ENCODE data around the gene OR2D2. TPM values are rescaled to one million over a fixed set of nuclear protein-coding genes. Genes with fewer than 3 reads are reported as not detected.

OR2D2 gene
- total and polyA plus RNA-seq, 2 experiments from 2014 or later = 0.24 TPM

DNA sequence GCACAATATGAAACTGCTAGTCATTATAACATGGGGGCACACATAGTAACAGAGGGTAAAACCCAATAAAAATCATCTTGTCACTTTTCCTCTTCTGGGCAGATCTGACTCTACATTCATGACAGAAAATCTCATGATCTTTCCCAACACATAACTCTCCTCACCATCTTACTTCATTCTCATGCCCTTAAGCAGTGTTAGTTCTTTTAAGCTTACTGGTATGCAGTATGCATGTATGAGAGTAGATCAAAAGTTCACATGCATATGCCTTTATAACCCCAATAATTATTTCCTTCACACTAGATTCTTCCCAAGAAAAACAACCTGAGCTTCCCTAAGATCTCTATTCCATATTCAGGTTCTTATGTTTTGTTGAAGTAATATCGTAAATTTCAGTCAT, 21.0 kb downstream of the OR2D2 start:
- no peak overlapping the region for H3K4me3 Mint-ChIP-seq
- no peaks in the 10 kb centered on the region for H4K20me1 ChIP-seq (replicated peaks; ENCODE audit: insufficient read depth)
- no peaks in the 10 kb centered on the region for H3K36me3 ChIP-seq (ENCODE audit: insufficient read depth)
- no peaks in the 10 kb centered on the region for H3K36me3 Mint-ChIP-seq (ENCODE audit: low read depth)
- H3K27me3 ChIP-seq (ENCODE audit: insufficient read depth) = no peaks in the 10 kb centered on the region
- no peaks in the 10 kb centered on the region for H3K9me2 ChIP-seq (ENCODE audit: insufficient read depth)
- no peaks in the 10 kb centered on the region for H3F3A ChIP-seq (replicated peaks; ENCODE audit: low read depth)
- no peaks in the 10 kb centered on the region for H3K4me1 ChIP-seq (ENCODE audit: insufficient read depth)
- DNase-seq (ENCODE audit: low spot score) = no peak
- no peaks in the 10 kb centered on the region for H3K27me3 Mint-ChIP-seq (ENCODE audit: insufficient read depth, low read depth, poor library complexity)
- no peaks in the 10 kb centered on the region for H3K4me1 Mint-ChIP-seq
- no peak overlapping the region for H3K4me2 ChIP-seq
- H3K27ac Mint-ChIP-seq = no peak overlapping the region
- no peak overlapping the region for H3K27ac ChIP-seq (ENCODE audit: low read depth)
- H3K9me3 Mint-ChIP-seq = no peaks in the 10 kb centered on the region
- no peaks in the 10 kb centered on the region for H3K79me2 ChIP-seq (replicated peaks; ENCODE audit: insufficient read depth)
- H3K4me3 ChIP-seq = no peak overlapping the region
- H2AFZ ChIP-seq = no peak overlapping the region
- no peak for ATAC-seq
- TF ChIP-seq EZH2 (IDR thresholded peaks at IDR 0.05; ENCODE audit: low read depth, unreplicated experiment) (no peak), REST (IDR thresholded peaks at IDR 0.05; ENCODE audit: unreplicated experiment) (no peak), ZNF331 (CRISPR knock-in tag; IDR thresholded peaks at IDR 0.05; ENCODE audit: low read depth) (no peak), JUNB (IDR thresholded peaks at IDR 0.05; ENCODE audit: unreplicated experiment) (no peak), CREB1 (CRISPR knock-in tag; IDR thresholded peaks at IDR 0.05; ENCODE audit: low read depth) (no peak), ZNF114 (CRISPR knock-in tag; IDR thresholded peaks at IDR 0.05) (no peak), EZH2phosphoT487 (IDR thresholded peaks at IDR 0.05; ENCODE audit: unreplicated experiment) (no peak), STAT1 (IDR thresholded peaks at IDR 0.05; ENCODE audit: unreplicated experiment) (no peak), POLR2AphosphoS5 (IDR thresholded peaks at IDR 0.05; ENCODE audit: low read depth) (no peak), NANOG (IDR thresholded peaks at IDR 0.05; ENCODE audit: borderline replicate concordance) (no peak), ETS1 (IDR thresholded peaks at IDR 0.05) (no peak)
- TF ChIP-seq, protein P1, sequence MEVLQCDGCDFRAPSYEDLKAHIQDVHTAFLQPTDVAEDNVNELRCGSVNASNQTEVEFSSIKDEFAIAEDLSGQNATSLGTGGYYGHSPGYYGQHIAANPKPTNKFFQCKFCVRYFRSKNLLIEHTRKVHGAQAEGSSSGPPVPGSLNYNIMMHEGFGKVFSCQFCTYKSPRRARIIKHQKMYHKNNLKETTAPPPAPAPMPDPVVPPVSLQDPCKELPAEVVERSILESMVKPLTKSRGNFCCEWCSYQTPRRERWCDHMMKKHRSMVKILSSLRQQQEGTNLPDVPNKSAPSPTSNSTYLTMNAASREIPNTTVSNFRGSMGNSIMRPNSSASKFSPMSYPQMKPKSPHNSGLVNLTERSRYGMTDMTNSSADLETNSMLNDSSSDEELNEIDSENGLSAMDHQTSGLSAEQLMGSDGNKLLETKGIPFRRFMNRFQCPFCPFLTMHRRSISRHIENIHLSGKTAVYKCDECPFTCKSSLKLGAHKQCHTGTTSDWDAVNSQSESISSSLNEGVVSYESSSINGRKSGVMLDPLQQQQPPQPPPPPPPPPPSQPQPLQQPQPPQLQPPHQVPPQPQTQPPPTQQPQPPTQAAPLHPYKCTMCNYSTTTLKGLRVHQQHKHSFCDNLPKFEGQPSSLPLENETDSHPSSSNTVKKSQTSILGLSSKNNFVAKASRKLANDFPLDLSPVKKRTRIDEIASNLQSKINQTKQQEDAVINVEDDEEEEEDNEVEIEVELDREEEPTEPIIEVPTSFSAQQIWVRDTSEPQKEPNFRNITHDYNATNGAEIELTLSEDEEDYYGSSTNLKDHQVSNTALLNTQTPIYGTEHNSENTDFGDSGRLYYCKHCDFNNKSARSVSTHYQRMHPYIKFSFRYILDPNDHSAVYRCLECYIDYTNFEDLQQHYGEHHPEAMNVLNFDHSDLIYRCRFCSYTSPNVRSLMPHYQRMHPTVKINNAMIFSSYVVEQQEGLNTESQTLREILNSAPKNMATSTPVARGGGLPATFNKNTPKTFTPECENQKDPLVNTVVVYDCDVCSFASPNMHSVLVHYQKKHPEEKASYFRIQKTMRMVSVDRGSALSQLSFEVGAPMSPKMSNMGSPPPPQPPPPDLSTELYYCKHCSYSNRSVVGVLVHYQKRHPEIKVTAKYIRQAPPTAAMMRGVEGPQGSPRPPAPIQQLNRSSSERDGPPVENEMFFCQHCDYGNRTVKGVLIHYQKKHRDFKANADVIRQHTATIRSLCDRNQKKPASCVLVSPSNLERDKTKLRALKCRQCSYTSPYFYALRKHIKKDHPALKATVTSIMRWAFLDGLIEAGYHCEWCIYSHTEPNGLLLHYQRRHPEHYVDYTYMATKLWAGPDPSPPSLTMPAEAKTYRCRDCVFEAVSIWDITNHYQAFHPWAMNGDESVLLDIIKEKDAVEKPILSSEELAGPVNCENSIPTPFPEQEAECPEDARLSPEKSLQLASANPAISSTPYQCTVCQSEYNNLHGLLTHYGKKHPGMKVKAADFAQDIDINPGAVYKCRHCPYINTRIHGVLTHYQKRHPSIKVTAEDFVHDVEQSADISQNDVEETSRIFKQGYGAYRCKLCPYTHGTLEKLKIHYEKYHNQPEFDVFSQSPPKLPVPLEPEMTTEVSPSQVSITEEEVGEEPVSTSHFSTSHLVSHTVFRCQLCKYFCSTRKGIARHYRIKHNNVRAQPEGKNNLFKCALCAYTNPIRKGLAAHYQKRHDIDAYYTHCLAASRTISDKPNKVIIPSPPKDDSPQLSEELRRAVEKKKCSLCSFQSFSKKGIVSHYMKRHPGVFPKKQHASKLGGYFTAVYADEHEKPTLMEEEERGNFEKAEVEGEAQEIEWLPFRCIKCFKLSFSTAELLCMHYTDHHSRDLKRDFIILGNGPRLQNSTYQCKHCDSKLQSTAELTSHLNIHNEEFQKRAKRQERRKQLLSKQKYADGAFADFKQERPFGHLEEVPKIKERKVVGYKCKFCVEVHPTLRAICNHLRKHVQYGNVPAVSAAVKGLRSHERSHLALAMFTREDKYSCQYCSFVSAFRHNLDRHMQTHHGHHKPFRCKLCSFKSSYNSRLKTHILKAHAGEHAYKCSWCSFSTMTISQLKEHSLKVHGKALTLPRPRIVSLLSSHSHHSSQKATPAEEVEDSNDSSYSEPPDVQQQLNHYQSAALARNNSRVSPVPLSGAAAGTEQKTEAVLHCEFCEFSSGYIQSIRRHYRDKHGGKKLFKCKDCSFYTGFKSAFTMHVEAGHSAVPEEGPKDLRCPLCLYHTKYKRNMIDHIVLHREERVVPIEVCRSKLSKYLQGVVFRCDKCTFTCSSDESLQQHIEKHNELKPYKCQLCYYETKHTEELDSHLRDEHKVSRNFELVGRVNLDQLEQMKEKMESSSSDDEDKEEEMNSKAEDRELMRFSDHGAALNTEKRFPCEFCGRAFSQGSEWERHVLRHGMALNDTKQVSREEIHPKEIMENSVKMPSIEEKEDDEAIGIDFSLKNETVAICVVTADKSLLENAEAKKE (CRISPR knock-in tag; IDR thresholded peaks at IDR 0.05) = no peak
- TF ChIP-seq, protein P2, sequence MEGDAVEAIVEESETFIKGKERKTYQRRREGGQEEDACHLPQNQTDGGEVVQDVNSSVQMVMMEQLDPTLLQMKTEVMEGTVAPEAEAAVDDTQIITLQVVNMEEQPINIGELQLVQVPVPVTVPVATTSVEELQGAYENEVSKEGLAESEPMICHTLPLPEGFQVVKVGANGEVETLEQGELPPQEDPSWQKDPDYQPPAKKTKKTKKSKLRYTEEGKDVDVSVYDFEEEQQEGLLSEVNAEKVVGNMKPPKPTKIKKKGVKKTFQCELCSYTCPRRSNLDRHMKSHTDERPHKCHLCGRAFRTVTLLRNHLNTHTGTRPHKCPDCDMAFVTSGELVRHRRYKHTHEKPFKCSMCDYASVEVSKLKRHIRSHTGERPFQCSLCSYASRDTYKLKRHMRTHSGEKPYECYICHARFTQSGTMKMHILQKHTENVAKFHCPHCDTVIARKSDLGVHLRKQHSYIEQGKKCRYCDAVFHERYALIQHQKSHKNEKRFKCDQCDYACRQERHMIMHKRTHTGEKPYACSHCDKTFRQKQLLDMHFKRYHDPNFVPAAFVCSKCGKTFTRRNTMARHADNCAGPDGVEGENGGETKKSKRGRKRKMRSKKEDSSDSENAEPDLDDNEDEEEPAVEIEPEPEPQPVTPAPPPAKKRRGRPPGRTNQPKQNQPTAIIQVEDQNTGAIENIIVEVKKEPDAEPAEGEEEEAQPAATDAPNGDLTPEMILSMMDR (conservative IDR thresholded peaks at IDR 0.05; ENCODE audit: low read depth in 2 of 2) = no peak
